Astrocyte (in vitro differentiated cells and primary cell): ENCODE data around the gene THRB.

Source experiments
- EZH2 ChIP-seq: IDR thresholded peaks from 2 replicates; pipeline ENCODE4 v1.6.1; 2012; ENCODE audit warnings: mild to moderate bottlenecking, low read length, inconsistent platforms; ENCODE audit not compliant: insufficient read depth
- TF ChIP-seq, protein P1 (sequence below): IDR thresholded peaks from 2 replicates; pipeline ENCODE4 v1.5.1; 2011; ENCODE audit warnings: low read depth, mild to moderate bottlenecking, inconsistent platforms, low read length, moderate library complexity; ENCODE audit not compliant: insufficient read depth

DNA sequence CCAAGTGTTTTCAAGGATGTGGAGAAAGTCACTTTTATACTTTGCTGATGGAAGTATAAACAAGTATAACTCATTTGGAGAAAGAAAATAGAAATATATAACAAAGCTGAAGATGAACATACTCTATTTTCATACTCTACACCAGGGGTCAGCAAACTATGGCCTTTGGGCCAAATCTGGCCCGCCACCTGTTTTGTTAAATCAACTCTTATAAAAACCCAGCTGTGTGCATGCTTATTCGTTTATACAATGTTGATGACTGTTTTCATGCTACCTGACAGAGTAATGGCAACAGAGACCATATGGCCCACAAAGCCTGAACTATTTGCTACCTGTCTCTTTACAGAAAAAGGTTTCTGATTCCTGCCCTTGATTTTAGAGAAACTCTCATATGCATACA lies 425.6 kb downstream of the THRB start:
- TF ChIP-seq, protein P1, sequence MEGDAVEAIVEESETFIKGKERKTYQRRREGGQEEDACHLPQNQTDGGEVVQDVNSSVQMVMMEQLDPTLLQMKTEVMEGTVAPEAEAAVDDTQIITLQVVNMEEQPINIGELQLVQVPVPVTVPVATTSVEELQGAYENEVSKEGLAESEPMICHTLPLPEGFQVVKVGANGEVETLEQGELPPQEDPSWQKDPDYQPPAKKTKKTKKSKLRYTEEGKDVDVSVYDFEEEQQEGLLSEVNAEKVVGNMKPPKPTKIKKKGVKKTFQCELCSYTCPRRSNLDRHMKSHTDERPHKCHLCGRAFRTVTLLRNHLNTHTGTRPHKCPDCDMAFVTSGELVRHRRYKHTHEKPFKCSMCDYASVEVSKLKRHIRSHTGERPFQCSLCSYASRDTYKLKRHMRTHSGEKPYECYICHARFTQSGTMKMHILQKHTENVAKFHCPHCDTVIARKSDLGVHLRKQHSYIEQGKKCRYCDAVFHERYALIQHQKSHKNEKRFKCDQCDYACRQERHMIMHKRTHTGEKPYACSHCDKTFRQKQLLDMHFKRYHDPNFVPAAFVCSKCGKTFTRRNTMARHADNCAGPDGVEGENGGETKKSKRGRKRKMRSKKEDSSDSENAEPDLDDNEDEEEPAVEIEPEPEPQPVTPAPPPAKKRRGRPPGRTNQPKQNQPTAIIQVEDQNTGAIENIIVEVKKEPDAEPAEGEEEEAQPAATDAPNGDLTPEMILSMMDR, result no peak
- no peak for TF ChIP-seq EZH2
